CD4-positive, alpha-beta T cell treated with Interleukin-17A for 4 hours (primary cell): ENCODE data around the gene CORO7.
"Not testable (repeated sequence)": the region's sequence is repeated elsewhere in the genome, so short reads cannot be mapped to it uniquely, and the experiment has no call there.

ENCODE experiments used
- DNase-seq: peaks from one replicate; pipeline ENCODE4 v3.0.0-alpha.2; 2020; ENCODE audit warnings: mixed read lengths

Gene CORO7

DNA sequence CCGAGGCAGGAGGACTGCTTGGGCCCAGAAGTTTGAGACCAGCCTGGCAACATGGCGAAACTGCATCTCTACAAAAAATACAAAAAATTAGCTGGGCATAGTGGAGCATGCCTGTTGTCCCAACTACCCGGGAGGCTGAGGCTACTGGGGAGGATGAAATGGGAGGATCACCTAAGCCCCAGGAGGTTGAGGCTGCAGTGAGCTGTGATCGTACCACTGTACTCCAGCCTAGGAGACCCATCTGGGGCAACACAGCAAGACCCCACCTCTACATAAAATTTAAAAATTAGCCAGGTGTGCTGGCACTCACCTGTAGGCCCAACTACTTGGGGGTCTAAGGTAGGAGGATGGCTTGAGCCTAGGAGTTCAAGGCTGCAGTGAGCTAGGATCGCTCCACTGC lies 67.1 kb downstream of the CORO7 start:
- DNase-seq, result no peak

DNA sequence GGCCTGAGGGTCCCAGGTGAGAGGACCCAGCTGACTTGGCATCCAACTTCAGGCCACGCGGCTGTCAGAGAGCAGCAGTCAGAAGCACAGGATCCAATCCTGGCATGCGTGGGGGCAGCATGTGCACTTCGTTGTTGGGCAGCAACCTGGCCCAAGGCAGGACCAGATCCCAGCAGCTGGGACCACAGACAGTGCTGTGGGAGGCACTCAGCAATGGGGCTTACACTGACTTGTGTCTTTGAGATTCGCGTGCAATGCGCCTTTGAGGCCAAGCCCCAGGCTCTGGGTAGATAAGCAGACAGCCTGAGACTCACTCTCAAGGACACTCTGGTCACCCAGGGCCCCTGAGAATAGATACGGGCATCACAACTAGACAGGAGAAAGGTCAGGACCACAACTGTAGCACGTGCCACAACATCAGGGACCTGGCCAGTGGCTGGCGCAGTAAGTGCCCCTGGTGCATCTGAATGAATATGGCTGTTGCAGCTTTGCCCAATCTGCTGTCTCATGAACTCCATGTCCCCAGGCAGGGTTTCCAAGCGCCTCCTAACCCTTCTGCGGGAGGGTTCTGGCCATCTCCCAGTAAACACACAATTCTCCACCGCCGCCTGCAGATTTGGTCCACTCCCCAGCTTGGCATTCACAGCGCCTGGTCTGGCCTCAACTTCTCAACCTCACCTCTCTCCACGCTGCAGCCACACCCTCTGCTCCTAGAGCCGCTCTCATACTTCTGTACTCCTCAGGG lies 68.5 kb downstream of the CORO7 start:
- no peak for DNase-seq

DNA sequence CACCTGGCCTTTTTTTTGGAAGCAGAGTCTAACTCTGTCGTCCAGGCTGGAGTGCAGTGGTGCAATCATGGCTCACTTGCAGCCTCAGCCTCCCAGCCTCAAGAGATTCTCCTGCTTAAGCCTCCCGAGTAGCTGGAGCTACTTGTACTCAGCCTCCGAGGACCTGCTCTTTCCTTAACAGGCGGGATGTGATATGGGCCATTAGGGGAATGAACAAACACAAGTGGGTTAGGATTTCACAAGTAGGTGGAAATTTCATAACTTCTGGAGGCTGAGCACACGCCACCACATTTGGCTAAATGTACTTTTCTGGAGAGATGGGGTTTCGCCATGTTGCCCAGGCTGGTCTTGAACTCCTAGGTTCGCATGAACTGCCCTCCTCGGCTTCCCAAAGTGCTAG lies 69.4 kb downstream of the CORO7 start:
- DNase-seq, result no peak

DNA sequence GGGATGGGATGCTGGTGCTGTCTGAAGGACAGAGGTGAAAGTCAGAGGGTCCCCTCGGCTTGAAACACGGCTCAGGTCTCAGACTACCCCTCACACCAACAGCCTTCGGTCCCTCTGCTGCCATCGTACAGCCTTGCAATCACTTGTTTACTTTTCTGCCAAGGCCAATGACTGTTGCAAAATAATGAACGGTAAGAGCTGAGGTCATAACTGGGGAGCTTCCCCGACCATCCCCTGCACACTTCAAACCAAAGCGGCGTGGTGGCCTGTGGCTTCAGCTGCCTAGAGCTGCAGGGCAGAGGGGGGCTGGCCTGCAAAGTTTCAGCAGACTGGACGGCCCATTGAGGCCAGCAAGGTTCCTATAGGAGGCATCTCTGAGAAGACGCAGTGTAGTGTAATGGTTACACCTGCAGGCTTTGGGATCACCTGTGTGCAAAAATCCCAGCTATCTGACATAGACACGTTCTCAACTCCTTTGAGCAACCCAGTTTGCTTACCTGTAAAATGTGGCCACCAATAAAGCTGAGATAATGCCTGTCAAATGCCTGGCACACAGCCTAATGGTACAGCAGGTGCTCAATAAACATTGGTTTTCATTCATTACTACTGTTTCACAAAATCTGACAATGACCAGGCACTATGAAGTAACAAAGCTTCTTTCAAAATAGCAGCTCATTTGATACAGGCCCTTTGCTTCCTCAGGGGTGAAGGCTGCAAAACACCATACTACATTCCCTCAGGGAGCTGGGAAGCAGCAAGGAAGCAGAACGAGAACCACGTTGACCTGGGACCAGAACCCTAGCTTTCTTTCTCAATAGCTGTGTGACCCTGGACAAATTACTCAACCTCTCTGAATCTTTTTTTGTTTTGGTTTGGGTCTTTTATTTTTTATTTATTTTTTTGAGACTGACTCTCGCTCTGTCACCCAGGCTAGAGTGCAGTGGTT lies 70.3 kb downstream of the CORO7 start:
- DNase-seq, result no peak

DNA sequence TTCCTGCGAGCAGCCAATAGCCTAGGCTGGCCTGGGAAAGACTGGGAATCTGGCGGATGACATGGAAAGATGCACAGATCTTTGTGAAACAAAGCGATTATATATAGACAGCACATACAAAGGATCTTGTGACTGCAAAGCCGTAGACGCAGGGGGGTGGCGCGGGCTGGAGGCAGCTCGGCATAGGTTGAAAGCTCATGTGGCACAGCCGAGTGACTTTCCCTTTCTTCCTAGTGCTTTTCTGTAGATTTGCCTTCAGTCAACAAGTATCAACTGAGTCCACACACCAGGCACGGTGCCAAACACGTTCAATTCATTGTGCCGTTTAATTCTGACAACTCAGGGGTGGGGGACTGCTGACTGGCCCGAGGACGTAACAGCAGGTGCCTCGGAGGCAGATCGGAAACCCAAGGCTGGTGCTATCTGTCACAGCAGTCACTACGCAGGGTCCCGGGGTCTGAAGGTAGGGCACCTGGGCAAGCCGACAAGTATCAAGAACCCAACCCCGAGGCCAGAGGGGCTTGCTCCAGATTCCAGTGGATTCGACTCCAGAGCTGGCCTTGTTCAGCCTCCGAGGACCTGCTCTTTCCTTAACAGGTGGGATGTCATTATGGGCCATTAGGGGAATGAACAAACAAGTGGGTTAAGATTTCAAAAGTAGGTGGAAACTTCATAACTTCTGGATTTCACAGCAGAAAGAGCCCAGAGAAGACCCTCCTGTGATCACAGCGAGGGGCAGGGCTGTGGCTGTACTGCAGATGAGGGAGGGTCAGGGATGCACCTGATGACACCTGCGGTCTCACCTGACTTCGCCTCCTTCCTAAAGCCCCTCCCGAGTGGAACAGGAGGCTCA lies 71.2 kb downstream of the CORO7 start:
- DNase-seq, result no peak

DNA sequence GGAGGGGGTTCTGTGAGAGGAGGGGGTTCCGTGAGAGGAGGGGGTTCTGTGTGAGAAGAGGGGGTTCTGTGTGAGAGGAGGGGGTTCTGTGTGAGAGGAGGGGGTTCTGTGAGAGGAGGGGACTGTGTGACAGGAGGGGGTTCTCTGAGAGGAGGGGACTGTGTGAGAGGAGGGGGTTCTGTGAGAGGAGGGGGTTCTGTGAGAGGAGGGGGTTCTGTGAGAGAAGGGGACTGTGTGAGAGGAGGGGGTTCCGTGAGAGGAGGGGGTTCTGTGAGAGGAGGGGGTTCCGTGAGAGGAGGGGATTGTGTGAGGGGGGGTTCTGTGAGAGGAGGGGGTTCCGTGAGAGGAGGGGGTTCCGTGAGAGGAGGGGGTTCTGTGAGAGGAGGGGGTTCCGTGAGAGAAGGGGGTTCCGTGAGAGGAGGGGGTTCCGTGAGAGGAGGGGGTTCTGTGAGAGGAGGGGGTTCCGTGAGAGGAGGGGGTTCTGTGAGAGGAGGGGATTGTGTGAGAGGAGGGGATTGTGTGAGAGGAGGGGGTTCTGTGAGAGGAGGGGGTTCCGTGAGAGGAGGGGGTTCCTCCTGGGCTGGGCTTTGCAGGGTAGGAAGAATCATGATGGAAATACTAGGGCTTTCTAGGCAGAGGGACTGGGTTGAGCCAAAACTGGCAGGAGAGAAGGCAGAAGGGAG lies 72.0 kb downstream of the CORO7 start:
- DNase-seq, result not testable (repeated sequence)

DNA sequence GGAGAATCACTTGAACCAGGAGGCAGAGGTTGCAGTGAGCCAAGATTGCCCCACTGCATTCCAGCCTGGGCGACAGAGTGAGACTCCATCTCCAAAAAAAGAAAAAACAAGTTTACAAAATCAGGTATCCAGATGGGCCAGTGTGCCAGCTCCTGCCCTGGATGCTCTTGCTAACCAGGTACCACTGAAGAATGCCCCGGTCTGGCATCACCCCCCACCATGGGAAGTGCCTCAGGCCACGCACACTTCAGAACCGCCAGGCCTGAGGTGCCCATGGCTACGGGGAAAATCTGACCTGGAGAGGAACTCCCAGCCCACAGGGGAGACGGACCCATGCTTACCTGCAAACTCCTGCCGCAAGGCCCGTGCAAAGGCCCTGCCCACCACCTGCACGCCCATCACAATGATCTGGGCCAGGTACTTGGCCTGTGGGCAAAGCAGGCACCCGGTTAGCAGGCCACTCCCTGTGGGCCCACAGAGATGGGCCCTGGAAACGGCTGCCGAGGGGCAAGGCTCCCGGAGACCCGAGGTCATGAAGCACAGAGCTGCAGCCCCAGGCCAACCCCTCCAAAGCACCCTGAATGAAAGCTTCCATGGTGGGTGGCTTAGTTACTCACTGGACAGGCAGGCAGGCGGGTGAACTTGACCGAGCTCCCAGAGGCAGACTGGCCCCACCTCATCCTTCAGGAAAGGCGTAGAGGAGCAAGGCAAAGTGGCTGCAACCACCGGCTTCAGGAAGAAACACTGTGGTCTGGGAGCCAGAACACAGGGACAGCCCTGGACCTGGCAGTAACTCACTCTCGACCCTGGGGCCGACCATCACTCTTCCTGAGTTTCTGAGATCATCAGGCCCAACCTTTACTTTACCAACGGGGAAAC lies 73.3 kb downstream of the CORO7 start:
- DNase-seq, result no peak

DNA sequence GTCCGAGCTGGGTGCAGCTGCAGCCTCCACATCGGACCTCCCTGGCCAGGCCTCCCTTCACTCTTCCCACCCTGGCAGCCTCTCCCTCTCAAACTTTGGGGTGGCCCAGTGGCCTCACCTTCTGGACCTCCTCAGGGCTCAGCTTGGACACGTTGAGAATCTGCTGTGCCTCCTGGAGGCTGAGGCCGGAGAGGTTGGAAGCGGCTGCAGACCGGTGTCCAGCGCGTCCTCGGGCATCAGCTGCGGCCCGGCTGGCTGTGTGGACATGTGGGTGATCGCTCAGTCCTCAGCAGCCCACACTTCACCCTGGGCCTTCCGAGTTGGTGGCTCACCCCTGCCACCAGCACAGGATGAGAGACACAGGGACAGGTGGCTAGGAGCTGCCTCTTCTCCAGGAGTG lies 75.1 kb downstream of the CORO7 start:
- no peak for DNase-seq

DNA sequence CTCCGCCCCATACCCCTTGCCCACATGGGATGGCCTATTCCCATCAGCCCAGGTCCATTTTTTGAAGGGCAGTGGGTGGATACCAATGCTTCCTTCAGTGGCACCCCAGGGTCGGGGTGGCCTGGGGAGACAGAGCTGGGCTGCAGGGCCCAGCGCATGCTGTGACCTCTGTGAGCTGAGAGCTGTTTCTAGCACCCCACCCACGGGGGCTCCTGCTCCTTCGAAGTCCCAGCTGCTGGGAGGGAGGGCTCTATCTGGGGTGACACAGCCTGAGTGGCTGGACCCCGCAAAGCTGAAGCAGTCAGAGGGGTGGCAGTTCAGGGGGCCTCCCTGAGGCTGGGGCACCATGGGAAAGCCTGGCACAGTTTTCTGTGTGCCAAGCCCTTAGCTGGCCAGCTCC lies 76.0 kb downstream of the CORO7 start:
- no peak for DNase-seq

DNA sequence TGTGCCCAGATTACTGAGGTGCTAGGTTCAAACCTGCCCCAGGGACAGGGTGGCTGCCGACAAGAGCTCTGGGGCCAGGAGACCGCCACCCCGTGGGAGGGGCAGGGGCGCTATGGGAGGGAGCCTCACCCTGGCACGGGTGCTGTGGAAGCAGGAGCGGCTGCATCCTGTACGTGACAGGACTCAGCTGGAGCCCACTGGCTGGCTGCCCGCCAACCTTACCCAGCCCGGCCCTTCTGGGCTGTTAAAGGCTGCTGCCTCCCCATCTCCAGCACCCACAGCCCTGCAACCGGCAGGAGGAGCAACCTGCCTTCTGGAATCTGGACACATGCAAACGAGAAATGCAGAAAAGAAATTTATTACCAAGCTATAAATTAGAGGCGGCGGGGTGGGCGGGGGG lies 76.5 kb downstream of the CORO7 start:
- DNase-seq, result no peak

DNA sequence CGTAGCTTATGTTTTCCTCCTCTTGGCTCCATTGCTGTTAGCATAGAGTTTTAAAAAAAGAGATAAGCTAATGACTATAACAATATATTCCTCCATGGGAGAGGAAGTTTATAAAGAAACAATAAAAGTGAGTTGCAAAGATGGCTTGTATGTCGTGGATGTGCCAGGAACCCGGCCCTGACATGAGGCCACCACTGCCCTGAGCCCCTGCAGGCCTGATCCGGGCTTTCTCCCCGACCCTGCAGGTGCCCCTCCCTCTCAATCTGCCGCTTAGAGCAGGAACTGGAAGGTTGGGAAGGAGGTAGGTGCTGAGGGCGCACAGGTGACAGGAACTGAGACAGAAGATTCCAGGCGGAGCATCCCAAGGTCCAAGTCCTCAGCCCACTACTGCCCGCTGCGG lies 76.9 kb downstream of the CORO7 start:
- DNase-seq, result no peak

DNA sequence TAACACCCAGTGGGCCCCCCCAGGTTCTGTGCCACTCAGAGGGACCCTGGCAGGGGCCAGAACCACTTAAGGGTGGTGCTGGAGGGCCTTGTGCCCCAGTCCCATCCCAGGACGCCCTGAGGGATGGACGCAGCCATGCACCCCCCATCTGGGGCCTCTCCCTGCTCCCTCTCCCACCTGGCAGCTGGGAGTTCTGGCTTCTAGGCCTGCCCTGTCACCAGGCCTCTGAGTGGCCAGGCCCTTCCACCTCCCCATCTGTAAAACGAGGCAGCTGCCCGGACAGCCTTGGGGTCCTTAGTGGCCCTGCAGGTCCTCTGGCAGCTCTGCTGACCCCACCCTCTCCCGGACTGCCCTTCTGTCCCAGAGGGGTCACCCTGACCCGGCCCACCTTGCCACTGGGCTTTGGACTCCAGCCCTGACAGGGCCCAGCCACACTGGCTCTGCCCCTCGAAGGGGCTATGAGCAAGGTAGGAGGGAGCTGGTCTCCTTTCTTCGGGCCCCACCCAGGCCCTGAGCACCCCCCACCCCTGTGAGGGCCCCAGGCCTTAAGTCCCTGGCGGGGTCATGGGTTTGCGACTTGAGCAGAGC lies 77.6 kb downstream of the CORO7 start:
- DNase-seq, result no peak

DNA sequence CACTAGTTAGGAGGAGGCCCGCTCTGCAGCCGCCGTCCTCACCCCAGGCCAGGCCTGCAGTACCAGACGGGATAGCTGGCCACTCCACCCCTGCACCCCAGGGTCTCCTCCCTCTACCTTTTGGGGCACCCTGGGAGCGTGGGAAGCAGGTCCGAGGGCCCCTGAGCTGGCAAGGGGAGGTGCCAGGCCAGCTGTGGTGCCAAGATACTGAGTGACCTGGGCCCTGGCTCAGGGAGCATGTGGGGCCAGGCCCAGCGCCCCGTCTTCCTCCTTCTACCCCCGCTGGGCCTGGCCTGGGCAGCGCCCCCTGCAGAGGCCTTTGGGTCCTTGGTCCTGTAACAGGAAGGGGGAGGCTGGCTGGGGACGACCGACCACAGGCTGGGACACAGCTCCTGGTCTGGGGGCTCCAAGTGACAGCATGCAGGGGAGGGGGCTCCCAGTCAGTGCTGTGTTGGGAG lies 78.2 kb downstream of the CORO7 start:
- DNase-seq, result no peak

DNA sequence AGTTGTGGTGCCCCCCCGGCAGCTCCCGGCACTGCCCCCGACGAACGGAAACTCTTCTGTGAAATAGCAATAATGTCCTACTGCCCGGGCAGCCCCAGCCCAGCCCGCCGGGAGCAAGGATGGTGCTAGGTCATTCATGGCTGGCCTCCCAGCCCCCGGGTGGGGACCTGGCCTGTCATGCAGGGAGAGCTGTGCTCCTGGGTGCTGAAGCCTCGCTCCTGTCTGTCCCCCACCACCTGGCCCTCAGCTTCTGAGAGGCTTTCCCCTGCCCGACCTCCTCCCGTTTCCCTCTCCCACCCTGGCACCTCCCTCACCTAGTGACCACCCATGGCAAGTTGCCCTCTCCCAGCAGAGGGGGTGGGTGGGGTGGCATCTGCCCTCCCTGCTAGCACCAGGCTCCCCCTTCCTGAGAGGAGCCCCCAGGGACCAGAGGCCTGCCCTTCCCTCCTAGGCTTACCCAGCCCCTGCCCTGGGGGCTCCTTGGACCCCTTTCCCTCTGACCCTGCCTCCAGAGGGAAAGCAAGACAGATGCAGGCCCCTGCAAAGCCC lies 78.8 kb downstream of the CORO7 start:
- DNase-seq, result no peak

DNA sequence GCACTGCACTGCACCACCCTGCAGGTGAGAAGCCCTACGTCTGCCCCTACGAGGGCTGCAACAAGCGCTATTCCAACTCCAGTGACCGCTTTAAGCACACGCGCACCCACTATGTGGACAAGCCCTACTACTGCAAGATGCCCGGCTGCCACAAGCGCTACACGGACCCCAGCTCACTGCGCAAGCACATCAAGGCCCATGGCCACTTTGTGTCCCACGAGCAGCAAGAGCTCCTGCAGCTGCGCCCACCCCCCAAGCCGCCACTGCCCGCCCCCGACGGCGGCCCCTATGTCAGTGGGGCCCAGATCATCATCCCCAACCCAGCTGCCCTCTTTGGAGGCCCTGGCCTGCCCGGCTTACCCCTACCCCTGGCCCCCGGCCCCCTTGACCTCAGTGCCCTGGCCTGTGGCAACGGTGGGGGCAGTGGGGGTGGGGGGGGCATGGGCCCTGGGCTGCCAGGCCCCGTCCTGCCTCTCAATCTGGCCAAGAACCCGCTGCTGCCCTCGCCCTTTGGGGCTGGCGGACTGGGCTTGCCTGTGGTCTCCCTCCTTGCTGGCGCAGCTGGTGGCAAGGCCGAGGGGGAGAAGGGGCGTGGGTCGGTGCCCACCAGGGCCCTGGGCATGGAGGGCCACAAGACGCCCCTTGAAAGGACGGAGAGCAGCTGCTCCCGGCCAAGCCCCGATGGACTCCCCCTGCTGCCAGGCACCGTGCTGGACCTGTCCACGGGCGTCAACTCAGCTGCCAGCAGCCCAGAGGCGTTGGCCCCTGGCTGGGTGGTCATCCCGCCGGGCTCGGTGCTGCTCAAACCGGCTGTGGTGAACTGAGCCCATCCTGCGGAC lies 79.5 kb downstream of the CORO7 start:
- no peak for DNase-seq

DNA sequence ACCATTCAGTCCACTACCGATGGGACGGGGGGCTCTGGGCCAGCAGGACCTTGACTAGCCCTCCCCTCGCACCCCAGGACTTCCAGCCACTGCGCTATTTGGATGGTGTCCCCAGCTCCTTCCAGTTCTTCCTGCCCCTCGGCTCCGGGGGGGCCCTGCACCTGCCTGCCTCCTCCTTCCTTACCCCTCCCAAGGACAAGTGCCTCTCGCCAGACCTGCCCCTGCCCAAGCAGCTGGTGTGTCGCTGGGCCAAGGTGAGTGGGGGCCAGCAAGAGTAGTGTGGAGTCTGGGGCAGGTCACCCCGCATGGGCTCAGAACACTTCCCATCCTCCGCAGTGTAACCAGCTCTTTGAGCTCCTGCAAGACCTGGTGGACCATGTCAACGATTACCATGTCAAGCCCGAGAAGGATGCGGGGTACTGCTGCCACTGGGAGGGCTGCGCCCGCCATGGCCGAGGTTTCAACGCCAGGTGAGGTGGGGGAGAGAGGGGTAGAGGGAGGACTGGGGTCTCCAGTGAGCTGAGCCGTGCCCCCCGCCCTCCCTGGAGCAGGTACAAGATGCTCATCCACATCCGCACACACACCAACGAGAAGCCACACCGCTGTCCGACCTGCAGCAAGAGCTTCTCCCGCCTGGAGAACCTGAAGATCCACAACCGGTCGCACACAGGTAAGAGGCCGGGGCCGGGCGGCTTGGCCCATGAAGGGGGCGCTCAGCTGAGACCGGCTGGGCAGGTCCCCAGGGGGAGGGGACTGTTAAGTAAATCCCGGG lies 81.5 kb downstream of the CORO7 start:
- DNase-seq, result no peak

DNA sequence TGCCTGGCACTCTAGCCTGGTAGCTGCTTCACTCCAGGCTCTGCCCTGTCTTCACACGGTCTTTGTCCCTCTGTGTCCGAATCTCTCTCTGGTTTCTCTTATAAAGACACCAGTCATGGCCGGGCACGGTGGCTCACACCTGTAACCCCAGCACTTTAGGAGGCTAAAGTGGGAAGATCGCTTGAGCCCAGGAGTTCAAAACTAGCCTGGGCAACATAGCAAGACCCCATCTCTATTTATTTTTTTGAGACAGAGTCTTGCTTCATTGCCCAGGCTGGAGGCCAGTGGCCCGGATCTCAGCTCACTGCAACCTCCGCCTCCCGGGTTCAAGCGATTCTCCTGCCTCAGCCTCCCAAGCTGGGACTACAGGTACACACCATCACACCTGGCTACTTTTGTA lies 82.7 kb downstream of the CORO7 start:
- not testable (repeated sequence) for DNase-seq

DNA sequence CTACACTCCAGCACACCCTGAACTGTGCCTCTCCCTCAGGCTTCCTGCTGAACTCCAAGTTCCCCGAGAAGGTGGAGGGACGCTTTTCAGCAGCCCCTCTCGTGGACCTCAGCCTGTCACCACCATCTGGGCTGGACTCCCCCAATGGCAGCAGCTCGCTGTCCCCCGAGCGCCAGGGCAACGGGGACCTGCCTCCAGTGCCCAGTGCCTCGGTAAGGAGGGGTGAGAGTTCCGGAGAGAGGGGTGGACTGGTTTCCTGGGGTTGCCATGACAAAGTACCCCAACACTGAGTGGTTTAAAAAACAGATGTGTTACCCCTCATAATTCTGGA lies 83.1 kb downstream of the CORO7 start:
- DNase-seq, result no peak
